K562 (cell line): ENCODE data around the gene TSSK2. TPM values are rescaled to one million over a fixed set of nuclear protein-coding genes. Genes with fewer than 3 reads are reported as not detected.

Source experiments
- BHLHE40 ChIP-seq: IDR thresholded peaks from 2 replicates; pipeline ENCODE4 v1.6.1; 2011; ENCODE audit warnings: low read length, improper control_type of control experiment
- ETS2 ChIP-seq: IDR thresholded peaks from 2 replicates; pipeline ENCODE4 v1.6.1; 2016; ENCODE audit warnings: borderline replicate concordance, missing genetic modification characterization, mild to moderate bottlenecking, moderate library complexity, missing compliant biosample characterization; ENCODE audit not compliant: poor library complexity, severe bottlenecking
- GMEB1 ChIP-seq: fragments of 250-450 bp; sonication (Bioruptor Pico); IDR thresholded peaks from 2 replicates; pipeline ENCODE4 v1.4.0; 2020; ENCODE audit warnings: mild to moderate bottlenecking
- HBP1 ChIP-seq: fragments of 450-650 bp; formaldehyde crosslinking; IDR thresholded peaks from 2 replicates; pipeline ENCODE4 v1.4.0; 2022; ENCODE audit warnings: missing genetic modification characterization
- HDAC6 ChIP-seq: IDR thresholded peaks from 2 replicates; pipeline ENCODE4 v1.6.1; 2012; ENCODE audit warnings: low read depth, mild to moderate bottlenecking, control low read depth, inconsistent platforms, low read length, moderate library complexity
- HNRNPLL ChIP-seq: fragments of 200-400 bp; formaldehyde crosslinking; IDR thresholded peaks from 2 replicates; pipeline ENCODE4 v1.6.1; 2017; ENCODE audit warnings: low read length, low read depth, mild to moderate bottlenecking; ENCODE audit not compliant: poor library complexity, severe bottlenecking
- MAZ ChIP-seq, 2 experiments: fragments of 450-650 bp in 1 of 2; sonication (generic) in 1 of 2; formaldehyde crosslinking; IDR thresholded peaks in 1 of 2; conservative IDR thresholded peaks in 1 of 2; 2 replicates each; pipeline versions ENCODE4 v1.4.0 to v1.5.0; 2020; ENCODE audit warnings: mild to moderate bottlenecking in 1 of 2, missing genetic modification reagents in 1 of 2
- MTF1 ChIP-seq: fragments of 250-450 bp; sonication (Bioruptor Pico); IDR thresholded peaks from 2 replicates; pipeline ENCODE4 v1.9.0; 2021; ENCODE audit warnings: moderate library complexity, mild to moderate bottlenecking, inconsistent platforms, borderline replicate concordance
- MYC ChIP-seq, 2 experiments: fragments of 250-450 bp in 1 of 2; sonication (Bioruptor Pico) in 1 of 2; IDR thresholded peaks; 2 replicates each; pipeline versions ENCODE4 v1.5.1 to v1.6.1; 2012 to 2021; ENCODE audit warnings: low read depth in 2 of 2, borderline replicate concordance in 1 of 2, improper control_type of control experiment in 1 of 2, low read length in 1 of 2, mild to moderate bottlenecking in 1 of 2, moderate library complexity in 1 of 2
- RFX1 ChIP-seq: fragments of 450-650 bp; IDR thresholded peaks from 2 replicates; pipeline ENCODE4 v1.6.1; 2016; ENCODE audit warnings: mild to moderate bottlenecking, moderate library complexity
- SIN3A ChIP-seq, 2 experiments: fragments of 150-350 bp in 1 of 2; IDR thresholded peaks; 2 replicates each; pipeline ENCODE4 v1.6.1; 2011 to 2016; ENCODE audit warnings: borderline replicate concordance in 2 of 2, low read depth in 2 of 2, low read length in 2 of 2, mild to moderate bottlenecking in 2 of 2, moderate library complexity in 2 of 2; ENCODE audit not compliant: control insufficient read depth in 1 of 2
- THRB ChIP-seq: fragments of 450-650 bp; formaldehyde crosslinking; conservative IDR thresholded peaks from 2 replicates; pipeline ENCODE4 v1.4.0; 2022; ENCODE audit warnings: mild to moderate bottlenecking, missing genetic modification characterization
- YBX1 ChIP-seq: fragments of 450-650 bp; IDR thresholded peaks from 2 replicates; pipeline ENCODE4 v1.7.1; 2016; ENCODE audit warnings: mild to moderate bottlenecking
- YY1 ChIP-seq, 3 experiments: IDR thresholded peaks; 2 replicates each; pipeline ENCODE4 v1.6.1; 2011; ENCODE audit warnings: low read length in 2 of 3, mild to moderate bottlenecking in 2 of 3, moderate library complexity in 2 of 3, borderline replicate concordance in 1 of 3, control low read depth in 1 of 3, low read depth in 1 of 3; ENCODE audit not compliant: insufficient read depth in 3 of 3, insufficient replicate concordance in 2 of 3, control insufficient read depth in 1 of 3, insufficient read length in 1 of 3; ENCODE audit errors: extremely low read depth in 1 of 3
- ZEB2 ChIP-seq: fragments of 450-650 bp; IDR thresholded peaks from 2 replicates; pipeline ENCODE4 v1.6.1; 2016
- ZNF324 ChIP-seq: fragments of 250-450 bp; sonication (Bioruptor Pico); IDR thresholded peaks from 2 replicates; pipeline ENCODE4 v1.4.0; 2020; ENCODE audit warnings: mild to moderate bottlenecking
- ZNF444 ChIP-seq: fragments of 250-450 bp; sonication (Bioruptor Pico); IDR thresholded peaks from 2 replicates; pipeline ENCODE4 v1.4.0; 2020; ENCODE audit warnings: mild to moderate bottlenecking, moderate library complexity
- ZNF76 ChIP-seq: fragments of 250-450 bp; sonication (Bioruptor Pico); IDR thresholded peaks from 2 replicates; pipeline ENCODE4 v1.4.0; 2020; ENCODE audit warnings: mild to moderate bottlenecking, moderate library complexity, borderline replicate concordance
- polyA plus RNA-seq, 8 experiments: library from polyadenylated mRNA; depleted of rRNA in 4 of 8; stranded (reverse) in 5 of 8; unstranded in 3 of 8; fragments of >200 nt; fragmentation: Nextera tagmentation in 2 of 8; fragmentation: Illumina TruSeq in 1 of 8; extraction: Ambion mirVana in 2 of 8; extraction: Trizol in 1 of 8; gene quantifications; 2 replicates each; pipeline versions ENCODE4 v1.2.1 to v1.2.3, GENCODE V29; 2011 to 2014; ENCODE audit warnings: inconsistent platforms in 1 of 8, missing spikeins in 1 of 8
- total RNA-seq, 7 experiments: library from RNA; depleted of rRNA in 6 of 7; stranded (reverse); fragments of >200 nt in 6 of 7; fragmentation: Illumina TruSeq in 2 of 7; extraction: Trizol in 2 of 7; gene quantifications; 2 replicates each; pipeline versions ENCODE4 v1.2.1 to v1.2.3, GENCODE V29; 2011 to 2021; ENCODE audit warnings: low replicate concordance in 1 of 7
- TF ChIP-seq, protein P1 (sequence below): fragments of 450-650 bp; formaldehyde crosslinking; IDR thresholded peaks from 2 replicates; pipeline ENCODE4 v1.4.0; 2020; ENCODE audit warnings: mild to moderate bottlenecking

The TSSK2 gene
- total and polyA plus RNA-seq, 9 of the 15 experiments (the other 6 are each of a cell fraction or from before 2014, with no cell fraction given): 0.04 TPM; not detected in 8

DNA sequence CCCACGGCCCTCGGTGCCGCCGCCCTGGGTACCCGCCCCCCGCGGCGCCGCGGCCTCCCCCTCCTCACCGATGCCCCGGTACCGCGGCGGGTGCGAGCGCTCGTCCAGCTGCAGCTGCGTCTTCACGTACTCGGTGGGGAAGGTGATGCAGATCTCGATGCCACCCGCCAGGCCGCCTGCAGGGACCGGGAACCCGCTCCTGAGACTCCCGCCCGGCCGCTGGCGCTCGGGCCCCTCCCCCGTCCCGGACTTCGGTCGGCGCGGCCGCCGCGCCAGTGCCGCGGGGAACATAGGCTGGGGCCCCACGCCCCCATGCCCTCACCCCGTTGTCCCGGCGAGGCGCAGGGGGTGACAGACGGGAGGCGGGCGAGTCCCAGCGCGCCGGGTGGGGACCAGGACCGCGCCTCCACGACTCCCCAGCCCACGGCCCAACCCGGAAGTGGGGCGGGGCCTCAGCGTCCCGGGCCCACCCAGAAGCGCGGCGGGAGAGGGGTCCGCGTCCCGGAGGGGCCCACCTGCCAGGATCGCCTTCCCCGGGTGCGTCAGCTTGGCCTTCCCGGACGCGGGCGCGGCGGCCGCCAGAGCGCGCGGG is 47.1 kb downstream of the TSSK2 start (continued):
- TF ChIP-seq MYC (IDR thresholded peaks at IDR 0.05; ENCODE audit: low read depth, low read length): peak; percentile 62
- no peak for TF ChIP-seq MYC (CRISPR knock-in tag; IDR thresholded peaks at IDR 0.05; ENCODE audit: borderline replicate concordance, low read depth)
- TF ChIP-seq HNRNPLL: peak; percentile 41
- TF ChIP-seq RFX1: no peak
- TF ChIP-seq MTF1 (CRISPR knock-in tag): no peak
- no peak for TF ChIP-seq YY1 (IDR thresholded peaks at IDR 0.05; ENCODE audit: borderline replicate concordance in 1 of 3, control insufficient read depth in 1 of 3, extremely low read depth in 1 of 3, insufficient read depth in 3 of 3, insufficient read length in 1 of 3, insufficient replicate concordance in 2 of 3, low read depth in 1 of 3, low read length in 2 of 3)
- peak; percentile 87 for TF ChIP-seq ETS2 (tag)
- peak; percentile 52; the same call in 1 of the 2 replicates for TF ChIP-seq GMEB1 (CRISPR knock-in tag)
- TF ChIP-seq SIN3A (IDR thresholded peaks at IDR 0.05; ENCODE audit: borderline replicate concordance in 2 of 2, control insufficient read depth in 1 of 2, low read depth in 2 of 2, low read length in 2 of 2): peak in 1 of 2 experiments; percentile 97; a peak in 2 of 4 replicates
- peak; percentile 67; the same call in 1 of the 2 replicates for TF ChIP-seq HBP1
- TF ChIP-seq THRB (CRISPR knock-in tag): 0 out of 2 replicates have a peak, but pooled peaks have one; percentile 0
- TF ChIP-seq BHLHE40: peak; percentile 34; the same call in 1 of the 2 replicates
- no peak for TF ChIP-seq ZEB2
- TF ChIP-seq, protein P1, sequence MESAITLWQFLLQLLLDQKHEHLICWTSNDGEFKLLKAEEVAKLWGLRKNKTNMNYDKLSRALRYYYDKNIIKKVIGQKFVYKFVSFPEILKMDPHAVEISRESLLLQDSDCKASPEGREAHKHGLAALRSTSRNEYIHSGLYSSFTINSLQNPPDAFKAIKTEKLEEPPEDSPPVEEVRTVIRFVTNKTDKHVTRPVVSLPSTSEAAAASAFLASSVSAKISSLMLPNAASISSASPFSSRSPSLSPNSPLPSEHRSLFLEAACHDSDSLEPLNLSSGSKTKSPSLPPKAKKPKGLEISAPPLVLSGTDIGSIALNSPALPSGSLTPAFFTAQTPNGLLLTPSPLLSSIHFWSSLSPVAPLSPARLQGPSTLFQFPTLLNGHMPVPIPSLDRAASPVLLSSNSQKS: no peak
- peak in 1 of 2 experiments; percentile 94; a peak in 2 of 4 replicates for TF ChIP-seq MAZ (CRISPR knock-in tag; conservative IDR thresholded peaks at IDR 0.05 in 1 of 2, IDR thresholded peaks at IDR 0.05 in 1 of 2)
- no peak for TF ChIP-seq YBX1
- peak; percentile 92; the same call in 1 of the 2 replicates for TF ChIP-seq HDAC6
- TF ChIP-seq ZNF444 (CRISPR knock-in tag): peak; percentile 87; the same call in 1 of the 2 replicates
- peak; percentile 48; the same call in 1 of the 2 replicates for TF ChIP-seq ZNF324
- TF ChIP-seq ZNF76: peak; percentile 46; the same call in 1 of the 2 replicates
